ENCODE results near the gene S1PR3.

DNA sequence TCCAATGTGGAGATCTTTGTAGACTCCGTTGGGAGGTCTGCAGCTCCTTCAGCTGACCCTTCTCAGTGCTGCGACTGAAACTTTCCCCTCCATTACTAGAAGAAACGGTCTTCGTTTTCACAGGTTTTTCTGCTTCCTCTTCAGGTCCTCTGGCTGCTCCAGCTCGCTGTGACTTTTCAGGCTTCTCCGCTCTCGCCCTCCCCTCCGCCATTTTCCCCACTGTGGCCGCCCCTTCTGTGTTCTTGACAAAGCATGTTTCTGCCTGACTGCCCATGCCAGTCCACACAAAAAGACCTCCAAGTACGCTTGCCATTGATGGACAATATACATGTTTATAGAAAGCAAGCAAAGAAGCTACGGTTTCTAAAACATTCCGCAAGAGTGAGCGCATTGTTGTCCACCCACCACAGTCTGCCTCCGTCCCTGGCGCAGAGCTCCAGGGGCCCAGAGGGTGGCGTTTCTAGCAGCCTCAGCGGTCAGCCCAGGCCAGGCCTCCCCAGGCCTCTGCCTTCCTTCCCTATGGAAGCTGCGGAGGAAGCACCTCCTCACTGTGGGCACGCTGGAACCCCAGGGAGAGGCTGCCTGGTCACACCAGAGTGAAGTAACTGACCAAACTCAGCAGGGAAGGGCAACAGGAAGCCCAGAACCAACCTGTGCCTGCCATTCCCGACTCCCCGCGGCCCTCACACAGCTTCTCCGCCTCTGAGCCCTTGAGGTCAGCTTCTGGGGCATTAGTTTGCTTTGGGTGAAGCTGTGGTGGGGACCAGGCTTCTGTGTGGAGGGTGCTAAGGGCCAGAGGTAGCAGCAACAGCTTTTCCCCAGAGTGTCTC lies 19.9 kb upstream of the S1PR3 start:
- TF ChIP-seq CTCF (IDR thresholded peaks at IDR 0.05) (no peak), POLR2A (IDR thresholded peaks at IDR 0.05) (no peak)

All from ovary (tissue), 3 donors.